ENCODE results near the gene ZGRF1. TPM values are rescaled to one million over a fixed set of nuclear protein-coding genes. Genes with fewer than 3 reads are reported as not detected.

The ZGRF1 gene
- total RNA-seq, 1 experiment from 2014 or later = 10.5 TPM

- no peak overlapping the region for H3K4me3 Mint-ChIP-seq (ENCODE audit: low read depth, unreplicated experiment)
- no peak for DNase-seq
- intact Hi-C loops (cut with micrococcal nuclease; ENCODE audit: unreplicated experiment) = no loop called here
- BruUV-seq (replicated peaks) = no TSS peak
- H3K27me3 Mint-ChIP-seq (ENCODE audit: unreplicated experiment) = no peaks in the 10 kb centered on the region
- H3K9me3 Mint-ChIP-seq (ENCODE audit: low read depth, unreplicated experiment) = no peaks in the 10 kb centered on the region
- H3K4me1 Mint-ChIP-seq (ENCODE audit: low read depth, unreplicated experiment) = no peaks in the 10 kb centered on the region
- no peak for TF ChIP-seq CTCF (IDR thresholded peaks at IDR 0.05; ENCODE audit: unreplicated experiment)
- H3K27ac Mint-ChIP-seq (ENCODE audit: unreplicated experiment) = no peak overlapping the region
- H3K36me3 Mint-ChIP-seq (ENCODE audit: insufficient read depth, unreplicated experiment) = no peaks in the 10 kb centered on the region
- CTCF ChIA-PET = no interaction called here
Measured at GRCh38 chr4:112564706-112565270, 71.9 kb downstream of the ZGRF1 start.

GRCh38 chr4:112563431-112564200 is 73.1 kb downstream of the ZGRF1 start:
- Mint-ChIP-seq H3K9me3 (ENCODE audit: low read depth, unreplicated experiment) (no peaks in the 10 kb centered on the region), H3K27ac (ENCODE audit: unreplicated experiment) (no peak overlapping the region), H3K36me3 (ENCODE audit: insufficient read depth, unreplicated experiment) (no peaks in the 10 kb centered on the region), H3K27me3 (ENCODE audit: unreplicated experiment) (no peaks in the 10 kb centered on the region), H3K4me3 (ENCODE audit: low read depth, unreplicated experiment) (no peak overlapping the region), H3K4me1 (ENCODE audit: low read depth, unreplicated experiment) (no peaks in the 10 kb centered on the region)
- no peak for TF ChIP-seq CTCF (IDR thresholded peaks at IDR 0.05; ENCODE audit: unreplicated experiment)
- intact Hi-C loops (cut with micrococcal nuclease; ENCODE audit: unreplicated experiment) = no loop called here
- CTCF ChIA-PET = no interaction called here
- no TSS peak for BruUV-seq (replicated peaks)
- DNase-seq = no peak

GRCh38 chr4:112562254-112562879 is 74.3 kb downstream of the ZGRF1 start:
- no peak for DNase-seq
- no peaks in the 10 kb centered on the region for H3K27me3 Mint-ChIP-seq (ENCODE audit: unreplicated experiment)
- H3K4me3 Mint-ChIP-seq (ENCODE audit: low read depth, unreplicated experiment) = no peak overlapping the region
- no peaks in the 10 kb centered on the region for H3K4me1 Mint-ChIP-seq (ENCODE audit: low read depth, unreplicated experiment)
- no peak for TF ChIP-seq CTCF (IDR thresholded peaks at IDR 0.05; ENCODE audit: unreplicated experiment)
- H3K36me3 Mint-ChIP-seq (ENCODE audit: insufficient read depth, unreplicated experiment) = no peaks in the 10 kb centered on the region
- CTCF ChIA-PET = no interaction called here
- no peak overlapping the region for H3K27ac Mint-ChIP-seq (ENCODE audit: unreplicated experiment)
- BruUV-seq (replicated peaks) = no TSS peak
- H3K9me3 Mint-ChIP-seq (ENCODE audit: low read depth, unreplicated experiment) = no peaks in the 10 kb centered on the region
- intact Hi-C loops (cut with micrococcal nuclease; ENCODE audit: unreplicated experiment) = no loop called here

- Mint-ChIP-seq H3K9me3 (ENCODE audit: low read depth, unreplicated experiment) (no peaks in the 10 kb centered on the region), H3K4me1 (ENCODE audit: low read depth, unreplicated experiment) (no peaks in the 10 kb centered on the region), H3K4me3 (ENCODE audit: low read depth, unreplicated experiment) (no peak overlapping the region), H3K27ac (ENCODE audit: unreplicated experiment) (no peak overlapping the region), H3K27me3 (ENCODE audit: unreplicated experiment) (no peaks in the 10 kb centered on the region), H3K36me3 (ENCODE audit: insufficient read depth, unreplicated experiment) (no peaks in the 10 kb centered on the region)
- intact Hi-C loops (cut with micrococcal nuclease; ENCODE audit: unreplicated experiment) = no loop called here
- DNase-seq = no peak
- no peak for TF ChIP-seq CTCF (IDR thresholded peaks at IDR 0.05; ENCODE audit: unreplicated experiment)
- CTCF ChIA-PET = interaction anchor here (1.0 kb wide), 1 partner anchor 23 kb away, joined by 3 read pairs; no protein-coding TSS in a partner anchor
- BruUV-seq (replicated peaks) = no TSS peak
Measured at GRCh38 chr4:112560084-112560483, 76.6 kb downstream of the ZGRF1 start.
